HUES6 (cell line): ENCODE measurements around the gene GPR156.
"Not testable (repeated sequence)": the region's sequence is repeated elsewhere in the genome, so short reads cannot be mapped to it uniquely, and the experiment has no call there.

Experiments
- H3K27ac ChIP-seq: 2 replicates; pipeline ENCODE4 v1.7.0; 2013; ENCODE audit warnings: low read depth, mild to moderate bottlenecking, low read length, inconsistent platforms
- H3K27me3 ChIP-seq: 2 replicates; pipeline ENCODE4 v1.6.1; 2013; ENCODE audit warnings: low read length; ENCODE audit not compliant: control insufficient read depth, insufficient read depth
- H3K36me3 ChIP-seq: 2 replicates; pipeline ENCODE4 v1.6.1; 2013; ENCODE audit warnings: low read length; ENCODE audit not compliant: control insufficient read depth, insufficient read depth
- H3K4me1 ChIP-seq: 2 replicates; pipeline ENCODE4 v1.6.1; 2013; ENCODE audit warnings: low read length; ENCODE audit not compliant: control insufficient read depth, insufficient read depth
- H3K4me3 ChIP-seq: 2 replicates; pipeline ENCODE4 v1.5.1; 2013; ENCODE audit warnings: low read depth, low read length
- H3K9ac ChIP-seq: one replicate; pipeline ENCODE4 v1.6.1; 2013; ENCODE audit warnings: mild to moderate bottlenecking, low read length
- H3K9me3 ChIP-seq: 2 replicates; pipeline ENCODE4 v1.6.1; 2013; ENCODE audit warnings: low read depth, low read length; ENCODE audit not compliant: control insufficient read depth, insufficient read depth

GPR156 gene

GRCh38 chr3:120162400-120162799, 122.6 kb downstream of the GPR156 start:
- Histone ChIP-seq H3K27me3 (no peaks in the 10 kb centered on the region), H3K4me3 (no peak overlapping the region), H3K4me1 (no peaks in the 10 kb centered on the region), H3K9ac (no peak overlapping the region), H3K36me3 (no peaks in the 10 kb centered on the region), H3K9me3 (0 out of 2 replicates have a peak, but pooled peaks cover 2% of the 10 kb centered on the region), H3K27ac (no peak overlapping the region)

- Histone ChIP-seq H3K4me1 (no peaks in the 10 kb centered on the region), H3K9ac (no peak overlapping the region), H3K9me3 (0 out of 2 replicates have a peak, but pooled peaks cover 2% of the 10 kb centered on the region), H3K27ac (no peak overlapping the region), H3K36me3 (no peaks in the 10 kb centered on the region), H3K27me3 (no peaks in the 10 kb centered on the region), H3K4me3 (no peak overlapping the region)
Observed at GRCh38 chr3:120161902-120162301, 123.1 kb downstream of the GPR156 start.

GRCh38 chr3:120160050-120160449, 125.0 kb downstream of the GPR156 start:
- no peaks in the 10 kb centered on the region for H3K36me3 ChIP-seq
- no peak overlapping the region for H3K4me3 ChIP-seq
- no peak overlapping the region for H3K27ac ChIP-seq
- H3K9ac ChIP-seq = no peak overlapping the region
- no peaks in the 10 kb centered on the region for H3K4me1 ChIP-seq
- peaks cover 17% of the 10 kb centered on the region for H3K9me3 ChIP-seq
- no peaks in the 10 kb centered on the region for H3K27me3 ChIP-seq

- Histone ChIP-seq H3K9ac (no peak overlapping the region), H3K9me3 (peaks cover 35% of the 10 kb centered on the region), H3K4me3 (no peak overlapping the region), H3K36me3 (no peaks in the 10 kb centered on the region), H3K4me1 (no peaks in the 10 kb centered on the region), H3K27ac (no peak overlapping the region), H3K27me3 (no peaks in the 10 kb centered on the region)
Observed at GRCh38 chr3:120157681-120158080, 127.3 kb downstream of the GPR156 start.

- H3K9me3 ChIP-seq = peaks cover 35% of the 10 kb centered on the region
- no peak overlapping the region for H3K4me3 ChIP-seq
- no peak overlapping the region for H3K27ac ChIP-seq
- H3K9ac ChIP-seq = no peak overlapping the region
- no peaks in the 10 kb centered on the region for H3K36me3 ChIP-seq
- no peaks in the 10 kb centered on the region for H3K4me1 ChIP-seq
- H3K27me3 ChIP-seq = no peaks in the 10 kb centered on the region
Observed at GRCh38 chr3:120157113-120157512, 127.9 kb downstream of the GPR156 start.

GRCh38 chr3:120156699-120157098, 128.3 kb downstream of the GPR156 start:
- Histone ChIP-seq H3K27me3 (no peaks in the 10 kb centered on the region), H3K4me1 (no peaks in the 10 kb centered on the region), H3K36me3 (no peaks in the 10 kb centered on the region), H3K9ac (no peak overlapping the region), H3K27ac (no peak overlapping the region), H3K9me3 (peaks cover 38% of the 10 kb centered on the region), H3K4me3 (no peak overlapping the region)

- not testable (repeated sequence) for H3K4me1 ChIP-seq, H3K27me3 ChIP-seq
Observed at GRCh38 chr3:120155694-120156093, 129.3 kb downstream of the GPR156 start.

GRCh38 chr3:120155108-120155507, 129.9 kb downstream of the GPR156 start:
- Histone ChIP-seq H3K27me3 (no peaks in the 10 kb centered on the region), H3K4me1 (no peaks in the 10 kb centered on the region), H3K27ac (no peak overlapping the region), H3K9me3 (peaks cover 38% of the 10 kb centered on the region), H3K4me3 (no peak overlapping the region), H3K36me3 (no peaks in the 10 kb centered on the region), H3K9ac (no peak overlapping the region)

More at GRCh38 chr3:120155694-120156093, 129.3 kb downstream of the GPR156 start:
- H3K9ac ChIP-seq, H3K4me3 ChIP-seq, H3K36me3 ChIP-seq, H3K27ac ChIP-seq: not testable (repeated sequence)
- peaks cover 38% of the 10 kb centered on the region for H3K9me3 ChIP-seq

GRCh38 chr3:120153294-120153693, 131.7 kb downstream of the GPR156 start:
- Histone ChIP-seq H3K9ac (no peak overlapping the region), H3K27me3 (no peaks in the 10 kb centered on the region), H3K36me3 (no peaks in the 10 kb centered on the region), H3K4me3 (no peak overlapping the region), H3K9me3 (peaks cover 38% of the 10 kb centered on the region), H3K27ac (no peak overlapping the region), H3K4me1 (no peaks in the 10 kb centered on the region)

GRCh38 chr3:120151791-120152190, 133.2 kb downstream of the GPR156 start:
- H3K27ac ChIP-seq = no peak overlapping the region
- no peak overlapping the region for H3K9ac ChIP-seq
- H3K4me1 ChIP-seq = peaks cover 11% of the 10 kb centered on the region
- H3K27me3 ChIP-seq = no peaks in the 10 kb centered on the region
- H3K36me3 ChIP-seq = no peaks in the 10 kb centered on the region
- no peak overlapping the region for H3K4me3 ChIP-seq
- peaks cover 35% of the 10 kb centered on the region for H3K9me3 ChIP-seq

- Histone ChIP-seq H3K9ac (no peak overlapping the region), H3K4me1 (peaks cover 18% of the 10 kb centered on the region), H3K36me3 (no peaks in the 10 kb centered on the region), H3K27ac (no peak overlapping the region), H3K27me3 (no peaks in the 10 kb centered on the region), H3K9me3 (peaks cover 4% of the 10 kb centered on the region), H3K4me3 (no peak overlapping the region)
Observed at GRCh38 chr3:120148187-120148949, 136.7 kb downstream of the GPR156 start.
